HCT116 (cell line): ENCODE results near the gene SPG7. TPM values are rescaled to one million over a fixed set of nuclear protein-coding genes. Genes with fewer than 3 reads are reported as not detected.

Experiments used
- ATAC-seq: fragments of 200-7000 bp; cut with Tn5 transposase; 2 replicates; pipeline ENCODE4 v1.9.1; 2020; ENCODE audit warnings: mild to moderate bottlenecking, moderate library complexity
- BruUV-seq: library from RNA; stranded (reverse); fragments of 400-500 nt; replicated peaks from 2 replicates; lab custom pipeline; 2021; lab: Mats Ljungman, UMichigan
- CTCF ChIA-PET: fragments of 300-600 bp; sonication (Branson Sonifier 250); formaldehyde crosslinking; loops from one replicate; lab custom pipeline; 2021; ENCODE audit warnings: antibody characterized with exemption; lab: Charles Lee
- POLR2A ChIA-PET: fragments of 300-600, 350-600 bp; sonication (Branson Sonifier 250); formaldehyde crosslinking; loops from one replicate; lab custom pipeline; 2021; ENCODE audit warnings: antibody characterized with exemption; lab: Charles Lee
- RAD21 ChIA-PET, 2 experiments: fragments of 300-600 bp; sonication (Branson Sonifier 250); formaldehyde crosslinking; loops; one replicate each; lab custom pipeline; 2023; ENCODE audit warnings: low total read pairs in 2 of 2; ENCODE audit not compliant: uncharacterized antibody in 2 of 2, unreplicated experiment in 2 of 2, low non-redundant PET in 1 of 2; lab: Charles Lee
- DNase-seq: peaks from one replicate; pipeline ENCODE4 v3.0.0-alpha.2; 2010; ENCODE audit warnings: low read depth, low spot score
- H2AFZ ChIP-seq: fragments of 200-600 bp; shearing (Covaris generic), sonication (generic); 2 replicates; pipeline ENCODE4 v1.6.1; 2017; ENCODE audit warnings: low read depth, mixed run types, mixed read lengths, antibody characterized with exemption, low read length; ENCODE audit not compliant: poor library complexity, severe bottlenecking
- H3K27ac ChIP-seq: 2 replicates; pipeline ENCODE4 v1.5.1; 2012; ENCODE audit warnings: low read depth, low read length
- H3K27me3 ChIP-seq: fragments of 200-600 bp; sonication (generic); 2 replicates; pipeline ENCODE4 v1.6.1; 2016; ENCODE audit warnings: mixed run types, low read length, mixed read lengths; ENCODE audit not compliant: insufficient read depth
- H3K36me3 ChIP-seq, 2 experiments: fragments of 200-500 bp in 1 of 2; fragments of 200-600 bp in 1 of 2; sonication (Bioruptor generic) in 1 of 2; sonication (generic) in 1 of 2; 2 replicates each; pipeline versions ENCODE4 v1.5.1 to v1.6.1; 2014 to 2016; ENCODE audit warnings: low read length in 2 of 2, inconsistent platforms in 1 of 2, mixed read lengths in 1 of 2, mixed run types in 1 of 2; ENCODE audit not compliant: insufficient read depth in 2 of 2, control insufficient read depth in 1 of 2
- H3K4me1 ChIP-seq, 2 experiments: fragments of 200-600 bp in 1 of 2; sonication (generic) in 1 of 2; 2 replicates each; pipeline versions ENCODE4 v1.5.1 to v1.6.1; 2012 to 2017; ENCODE audit warnings: low read length in 2 of 2, inconsistent platforms in 1 of 2, mild to moderate bottlenecking in 1 of 2, mixed read lengths in 1 of 2, mixed run types in 1 of 2, moderate library complexity in 1 of 2; ENCODE audit not compliant: insufficient read depth in 2 of 2, control insufficient read depth in 1 of 2
- H3K4me2 ChIP-seq: fragments of 200-600 bp; sonication (generic); 2 replicates; pipeline ENCODE4 v1.6.1; 2017; ENCODE audit warnings: mixed run types, low read length, mixed read lengths
- H3K4me3 ChIP-seq, 2 experiments: fragments of 200-600 bp in 1 of 2; sonication (generic) in 1 of 2; replicated peaks in 1 of 2; 2 replicates each; pipeline ENCODE4 v1.5.1; 2011 to 2016; ENCODE audit warnings: low read length in 2 of 2, control low read depth in 1 of 2, low read depth in 1 of 2, mild to moderate bottlenecking in 1 of 2, mixed read lengths in 1 of 2, mixed run types in 1 of 2
- H3K79me2 ChIP-seq: fragments of 200-600 bp; sonication (generic); 2 replicates; pipeline ENCODE4 v1.6.1; 2017; ENCODE audit warnings: mild to moderate bottlenecking, mixed run types, low read length, moderate library complexity, mixed read lengths; ENCODE audit not compliant: insufficient read depth
- H3K9ac ChIP-seq: fragments of 200-600 bp; sonication (generic); 2 replicates; pipeline ENCODE4 v1.6.1; 2016; ENCODE audit warnings: low read length, mixed read lengths
- H3K9me2 ChIP-seq: fragments of 200-600 bp; sonication (generic), shearing (Covaris generic); 2 replicates; pipeline ENCODE4 v1.6.1; 2017; ENCODE audit warnings: mixed run types, mild to moderate bottlenecking, moderate library complexity; ENCODE audit not compliant: insufficient read depth
- H3K9me3 ChIP-seq, 2 experiments: fragments of 200-500 bp in 1 of 2; fragments of 200-600 bp in 1 of 2; sonication (Bioruptor generic) in 1 of 2; sonication (generic) in 1 of 2; 2 replicates each; pipeline ENCODE4 v1.6.1; 2014 to 2017; ENCODE audit warnings: low read length in 2 of 2, mixed read lengths in 2 of 2, inconsistent platforms in 1 of 2, low read depth in 1 of 2, mild to moderate bottlenecking in 1 of 2, mixed run types in 1 of 2, moderate library complexity in 1 of 2; ENCODE audit not compliant: control insufficient read depth in 1 of 2, insufficient read depth in 1 of 2
- H4K20me1 ChIP-seq: fragments of 200-600 bp; sonication (generic), shearing (Covaris generic); 2 replicates; pipeline ENCODE4 v1.6.1; 2017; ENCODE audit warnings: mixed run types, mild to moderate bottlenecking, moderate library complexity; ENCODE audit not compliant: insufficient read depth
- CBX3 ChIP-seq: IDR thresholded peaks from 2 replicates; pipeline ENCODE4 v1.6.1; 2012; ENCODE audit warnings: low read depth
- CEBPB ChIP-seq: IDR thresholded peaks from 2 replicates; pipeline ENCODE4 v1.6.1; 2012; ENCODE audit warnings: low read depth
- EGR1 ChIP-seq: IDR thresholded peaks from 2 replicates; pipeline ENCODE4 v1.6.1; 2012; ENCODE audit warnings: low read depth
- FOSL1 ChIP-seq: IDR thresholded peaks from 2 replicates; pipeline ENCODE4 v1.6.1; 2012; ENCODE audit warnings: low read depth
- REST ChIP-seq: IDR thresholded peaks from 2 replicates; pipeline ENCODE4 v1.6.1; 2012; ENCODE audit warnings: low read depth
- SRF ChIP-seq: IDR thresholded peaks from 2 replicates; pipeline ENCODE4 v1.6.1; 2012; ENCODE audit warnings: low read depth
- TCF7L2 ChIP-seq: IDR thresholded peaks from 2 replicates; pipeline ENCODE4 v1.7.0; 2011; ENCODE audit warnings: borderline replicate concordance, inconsistent platforms; ENCODE audit not compliant: insufficient read depth, insufficient read length; ENCODE audit errors: extremely low read depth
- YY1 ChIP-seq: IDR thresholded peaks from 2 replicates; pipeline ENCODE4 v1.6.1; 2011; ENCODE audit warnings: low read length, low read depth, moderate library complexity, mild to moderate bottlenecking; ENCODE audit not compliant: insufficient replicate concordance; ENCODE audit errors: extremely low read depth
- ZBTB33 ChIP-seq: IDR thresholded peaks from 2 replicates; pipeline ENCODE4 v1.6.1; 2011; ENCODE audit warnings: mild to moderate bottlenecking, low read length, moderate library complexity; ENCODE audit not compliant: insufficient replicate concordance; ENCODE audit errors: extremely low read depth
- ZNF274 ChIP-seq: fragments of 200-500 bp; sonication (Bioruptor generic); IDR thresholded peaks from 2 replicates; pipeline ENCODE4 v1.6.1; 2014; ENCODE audit warnings: mild to moderate bottlenecking, low read depth, low read length, inconsistent platforms
- intact Hi-C: fragments of 100-400 bp; cut with micrococcal nuclease; formaldehyde crosslinking; loops from 2 replicates; pipeline ENCODE4 v1.10.0; 2022
- total RNA-seq: library from RNA; stranded (reverse); gene quantifications from one replicate; pipeline ENCODE4 v1.2.1, GENCODE V29; 2021; ENCODE audit not compliant: unreplicated experiment
- TF ChIP-seq, protein P1 (sequence below): IDR thresholded peaks from 2 replicates; pipeline ENCODE4 v1.6.1; 2012

Gene SPG7
- total RNA-seq, 1 experiment from 2014 or later: 116 TPM

DNA sequence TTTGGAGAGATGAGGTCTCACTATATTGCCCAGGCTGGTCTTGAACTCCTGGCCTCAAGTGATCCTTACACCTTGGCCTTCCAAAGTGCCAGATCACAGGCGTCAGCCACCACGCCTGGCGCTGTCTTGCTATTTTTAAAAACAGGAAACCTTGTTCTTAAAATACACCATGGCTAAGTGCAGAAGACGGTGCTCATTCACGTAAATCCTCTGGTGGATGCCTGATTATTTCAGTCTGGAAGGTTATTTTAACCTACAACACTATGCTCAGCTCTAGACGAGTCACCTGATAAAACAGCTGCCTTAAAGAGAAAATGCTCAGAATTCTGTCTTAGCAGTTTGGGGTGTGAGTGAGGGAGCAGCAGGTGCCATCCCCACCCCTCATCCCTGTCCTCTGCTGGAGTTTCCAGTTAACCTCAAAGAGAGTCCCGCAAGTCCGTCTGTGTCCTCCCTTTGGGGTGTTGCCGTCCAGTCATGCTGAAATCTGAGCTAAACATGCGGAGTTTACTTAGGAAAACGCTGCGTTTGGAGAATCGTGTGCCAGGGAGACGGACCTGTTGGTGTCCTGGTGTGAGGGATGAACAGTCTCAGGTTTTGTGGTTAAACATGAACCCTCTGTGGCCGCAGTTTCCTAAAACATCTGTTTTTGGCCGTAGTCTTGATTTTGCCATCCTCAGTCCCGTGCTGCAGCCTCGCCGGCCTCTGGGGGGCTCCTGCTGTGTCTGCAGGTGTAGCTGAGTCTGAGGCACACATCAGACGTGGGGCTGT lies 17.1 kb downstream of the SPG7 start:
- ChIA-PET RAD21 (no interaction called here), POLR2A (no interaction called here), CTCF (no interaction called here)
- BruUV-seq: no TSS peak
- no peak overlapping the region for H3K4me3 ChIP-seq
- no peaks in the 10 kb centered on the region for H3K27me3 ChIP-seq
- H2AFZ ChIP-seq: no peak overlapping the region
- no peaks in the 10 kb centered on the region for H3K4me1 ChIP-seq
- 0 out of 2 replicates have a peak, but pooled peaks cover 5% of the 10 kb centered on the region for H4K20me1 ChIP-seq
- DNase-seq (no peak), ATAC-seq (0 out of 2 replicates have a peak, but pooled peaks have one; percentile 52)
- H3K27ac ChIP-seq: no peak overlapping the region
- TF ChIP-seq REST: no peak
- TF ChIP-seq CEBPB: no peak
- no peak for TF ChIP-seq SRF
- no peak for TF ChIP-seq EGR1
- no peak for TF ChIP-seq ZNF274
- TF ChIP-seq YY1: no peak
- TF ChIP-seq, protein P1, sequence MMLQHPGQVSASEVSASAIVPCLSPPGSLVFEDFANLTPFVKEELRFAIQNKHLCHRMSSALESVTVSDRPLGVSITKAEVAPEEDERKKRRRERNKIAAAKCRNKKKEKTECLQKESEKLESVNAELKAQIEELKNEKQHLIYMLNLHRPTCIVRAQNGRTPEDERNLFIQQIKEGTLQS: no peak
- no peak for TF ChIP-seq CBX3
- no peak for TF ChIP-seq ZBTB33
- no peak for TF ChIP-seq FOSL1
- TF ChIP-seq TCF7L2: no peak
- H3K36me3 ChIP-seq: peaks cover 58 to 70% of the 10 kb centered on the region in 2 experiments
- H3K79me2 ChIP-seq: peaks cover 48% of the 10 kb centered on the region
- H3K9ac ChIP-seq: no peak overlapping the region
- intact Hi-C loops: no loop called here
- no peaks in the 10 kb centered on the region for H3K9me3 ChIP-seq
- no peaks in the 10 kb centered on the region for H3K9me2 ChIP-seq
- no peak overlapping the region for H3K4me2 ChIP-seq
